HG03521 (cell line): ENCODE results near the gene BCAM.
"Not testable (repeated sequence)": the region's sequence is repeated elsewhere in the genome, so short reads cannot be mapped to it uniquely, and the experiment has no call there.

ENCODE experiments used
- ATAC-seq: cut with Tn5 transposase; IDR thresholded peaks from one replicate; pipeline ENCODE4 v1.9.1; 2021; ENCODE audit warnings: mild to moderate bottlenecking, moderate library complexity; ENCODE audit not compliant: unreplicated experiment

BCAM gene

GRCh38 chr19:44848036-44848811, 39.3 kb downstream of the BCAM start:
- ATAC-seq, result no peak

GRCh38 chr19:44848812-44849447, 40.0 kb downstream of the BCAM start:
- no peak for ATAC-seq

GRCh38 chr19:44850641-44851109, 41.8 kb downstream of the BCAM start:
- ATAC-seq, result no peak

GRCh38 chr19:44851427-44851826, 42.5 kb downstream of the BCAM start:
- no peak for ATAC-seq

- ATAC-seq, result no peak
Observed at GRCh38 chr19:44855606-44856005, 46.7 kb downstream of the BCAM start.

GRCh38 chr19:44856421-44857083, 47.6 kb downstream of the BCAM start:
- no peak for ATAC-seq

- no peak for ATAC-seq
Observed at GRCh38 chr19:44857837-44858236, 48.9 kb downstream of the BCAM start.

GRCh38 chr19:44861576-44861975, 52.7 kb downstream of the BCAM start:
- not testable (repeated sequence) for ATAC-seq

GRCh38 chr19:44863990-44864389, 55.1 kb downstream of the BCAM start:
- no peak for ATAC-seq

- no peak for ATAC-seq
Observed at GRCh38 chr19:44865196-44865767, 56.4 kb downstream of the BCAM start.

GRCh38 chr19:44866664-44867063, 57.8 kb downstream of the BCAM start:
- no peak for ATAC-seq

GRCh38 chr19:44867578-44867977, 58.7 kb downstream of the BCAM start:
- no peak for ATAC-seq

- no peak for ATAC-seq
Observed at GRCh38 chr19:44869733-44870470, 61.0 kb downstream of the BCAM start.
